H1 (cell line): ENCODE results near the gene OR10C1. TPM values are rescaled to one million over a fixed set of nuclear protein-coding genes. Genes with fewer than 3 reads are reported as not detected.

Source experiments
- ASH2L ChIP-seq: fragments of 200-600, 300-600 bp; sonication (generic); IDR thresholded peaks from one replicate; pipeline ENCODE4 v1.7.1; 2017; ENCODE audit warnings: low read length
- CHD1 ChIP-seq: IDR thresholded peaks from 2 replicates; pipeline ENCODE4 v1.6.1; 2012; ENCODE audit warnings: low read depth, low read length, improper control_type of control experiment
- CHD7 ChIP-seq: fragments of 300-600 bp; sonication (generic); IDR thresholded peaks from 2 replicates; pipeline ENCODE4 v1.7.1; 2012; ENCODE audit warnings: low read length, moderate library complexity, mild to moderate bottlenecking, inconsistent platforms; ENCODE audit not compliant: insufficient replicate concordance
- NRF1 ChIP-seq: IDR thresholded peaks from 2 replicates; pipeline ENCODE4 v1.6.1; 2011; ENCODE audit warnings: mild to moderate bottlenecking, low read depth, low read length, improper control_type of control experiment
- polyA plus RNA-seq, 7 experiments: library from polyadenylated mRNA; depleted of rRNA in 3 of 7; stranded (reverse) in 5 of 7; unstranded in 2 of 7; fragments of >200 nt in 5 of 7; fragments of 200-250 nt in 2 of 7; gene quantifications; 1 replicate in 5 of 7; 2 replicates in 1 of 7; 4 replicates in 1 of 7; pipeline versions ENCODE4 v1.2.1 to v1.2.3, GENCODE V29; 2011 to 2013; ENCODE audit warnings: missing spikeins in 2 of 7, mixed read lengths in 2 of 7
- total RNA-seq: library from RNA; stranded (reverse); fragmentation: NEBNext Ultra II Directional; extraction: Animal tissue kit (Norgen Biotek cat#: 25700); gene quantifications from 2 replicates; pipeline ENCODE4 v1.2.1, GENCODE V29; 2021

The OR10C1 gene
- total and polyA plus RNA-seq, 2 of the 8 experiments (the other 6 are each of a cell fraction or from before 2014, with no cell fraction given) = not detected

DNA sequence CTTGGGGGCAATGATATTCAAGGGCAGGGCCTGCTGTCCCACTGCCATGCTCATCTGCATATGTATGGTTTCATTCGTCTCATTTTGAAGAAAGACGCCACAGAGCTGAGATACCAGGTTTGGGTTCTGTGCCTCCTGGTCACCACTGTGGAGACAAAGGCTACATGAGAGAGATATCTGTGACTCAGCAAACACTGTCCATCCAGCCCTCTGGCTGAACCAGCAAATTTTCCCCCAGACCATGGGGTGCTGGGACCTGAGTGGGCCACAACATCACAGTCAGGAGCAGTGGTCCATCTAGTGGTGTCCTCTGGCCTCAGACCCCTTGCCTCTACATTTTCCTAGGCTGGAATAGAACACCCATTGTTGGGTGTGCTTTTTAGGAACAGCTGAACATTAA, 48.6 kb downstream of the OR10C1 start, which contains the start of gene MAS1L (continued):
- TF ChIP-seq CHD7 (no peak), NRF1 (no peak), CHD1 (no peak), ASH2L (no peak)
